HG02884 (cell line): ENCODE measurements around the gene ZNF35.

Experiments
- ATAC-seq: cut with Tn5 transposase; IDR thresholded peaks from one replicate; pipeline ENCODE4 v1.9.1; 2021; ENCODE audit warnings: mild to moderate bottlenecking, moderate library complexity; ENCODE audit not compliant: unreplicated experiment

ZNF35 gene

GRCh38 chr3:44682182-44682896, 33.8 kb downstream of the ZNF35 start:
- no peak for ATAC-seq

GRCh38 chr3:44685128-44685800, 36.7 kb downstream of the ZNF35 start:
- ATAC-seq, result peak; percentile 69

GRCh38 chr3:44687898-44688297, 39.4 kb downstream of the ZNF35 start:
- ATAC-seq, result no peak
